Lower leg skin (tissue), 4 donors: ENCODE measurements around the gene GDPD5. TPM values are rescaled to one million over a fixed set of nuclear protein-coding genes. Genes with fewer than 3 reads are reported as not detected.

Experiments used
- DNase-seq, 2 donors: peaks; one replicate each; pipeline ENCODE4 v3.0.0-alpha.2; 2019; ENCODE audit warnings: low spot score in 2 of 2
- H3K4me3 ChIP-seq: fragments of 200-600 bp; sonication (generic); 2 replicates; pipeline ENCODE4 v1.5.1; 2017; ENCODE audit warnings: mild to moderate bottlenecking, low read depth; ENCODE audit not compliant: poor library complexity, severe bottlenecking
- POLR2A ChIP-seq, 2 donors: fragments of 450-650 bp; IDR thresholded peaks; one replicate each; pipeline ENCODE4 v1.6.1; 2016 to 2017; ENCODE audit warnings: antibody characterized with exemption in 2 of 2, mild to moderate bottlenecking in 1 of 2, moderate library complexity in 1 of 2
- WGBS, 2 donors: methylation state at CpG; one replicate each; pipeline ENCODE4 v1.1.5; 2018; 5-methylcytosine and 5-hydroxymethylcytosine counted together
- intact Hi-C: fragments of 100-400 bp; cut with DNase I; formaldehyde crosslinking; loops from one replicate; pipeline ENCODE4 v1.15.0; 2023; ENCODE audit warnings: low total_unique reads
- total RNA-seq, 4 donors: library from RNA; depleted of rRNA; stranded (reverse); fragments of >200 nt; gene quantifications; one replicate each; pipeline ENCODE4 v1.1.0, GENCODE V29; 2016
- TF ChIP-seq, protein P1 (sequence below), 3 donors: fragments of 450-650 bp; IDR thresholded peaks; one replicate each; pipeline ENCODE4 v1.5.1; 2016; ENCODE audit warnings: antibody characterized with exemption in 3 of 3, mild to moderate bottlenecking in 3 of 3, moderate library complexity in 2 of 3

Gene GDPD5
- total RNA-seq, 4 donors from 2014 or later = 3.9 to 8.5 (median 5.2) TPM

DNA sequence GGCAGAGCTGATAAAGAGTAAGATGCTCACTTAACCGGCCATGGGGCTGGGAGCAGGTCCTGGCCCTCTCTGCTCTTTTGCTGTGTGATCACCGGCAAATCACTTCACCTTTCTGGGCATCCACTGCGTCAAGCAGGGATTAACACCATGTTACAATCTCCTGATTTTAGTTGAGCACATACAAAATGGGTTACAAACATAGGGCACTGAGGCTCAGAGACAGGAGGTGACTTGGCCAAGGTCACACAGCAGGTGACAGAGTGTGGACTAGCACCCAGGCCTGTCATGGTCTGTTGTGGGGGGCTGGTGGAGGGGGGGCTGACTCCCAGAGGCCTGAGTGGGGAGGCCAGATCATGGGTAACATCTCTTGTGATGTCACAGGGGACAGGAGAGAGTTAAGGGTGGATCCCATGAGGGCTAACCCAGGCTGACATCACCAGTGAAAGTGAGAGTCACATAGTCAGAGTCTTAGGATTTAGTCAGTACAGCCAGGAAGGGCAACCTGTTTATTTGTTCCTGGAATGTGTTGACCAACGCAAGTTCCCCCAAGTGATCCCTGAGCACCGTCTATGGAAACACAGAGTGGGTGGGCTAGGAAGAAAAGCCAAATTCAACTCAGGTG, 27.8 kb downstream of the GDPD5 start:
- 79 to 87% methylated on average over 5 of the region's 5 CpGs for WGBS, 2 donors
- H3K4me3 ChIP-seq = no peak overlapping the region
- no peak for DNase-seq
- TF ChIP-seq, protein P1, sequence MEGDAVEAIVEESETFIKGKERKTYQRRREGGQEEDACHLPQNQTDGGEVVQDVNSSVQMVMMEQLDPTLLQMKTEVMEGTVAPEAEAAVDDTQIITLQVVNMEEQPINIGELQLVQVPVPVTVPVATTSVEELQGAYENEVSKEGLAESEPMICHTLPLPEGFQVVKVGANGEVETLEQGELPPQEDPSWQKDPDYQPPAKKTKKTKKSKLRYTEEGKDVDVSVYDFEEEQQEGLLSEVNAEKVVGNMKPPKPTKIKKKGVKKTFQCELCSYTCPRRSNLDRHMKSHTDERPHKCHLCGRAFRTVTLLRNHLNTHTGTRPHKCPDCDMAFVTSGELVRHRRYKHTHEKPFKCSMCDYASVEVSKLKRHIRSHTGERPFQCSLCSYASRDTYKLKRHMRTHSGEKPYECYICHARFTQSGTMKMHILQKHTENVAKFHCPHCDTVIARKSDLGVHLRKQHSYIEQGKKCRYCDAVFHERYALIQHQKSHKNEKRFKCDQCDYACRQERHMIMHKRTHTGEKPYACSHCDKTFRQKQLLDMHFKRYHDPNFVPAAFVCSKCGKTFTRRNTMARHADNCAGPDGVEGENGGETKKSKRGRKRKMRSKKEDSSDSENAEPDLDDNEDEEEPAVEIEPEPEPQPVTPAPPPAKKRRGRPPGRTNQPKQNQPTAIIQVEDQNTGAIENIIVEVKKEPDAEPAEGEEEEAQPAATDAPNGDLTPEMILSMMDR (IDR thresholded peaks at IDR 0.05) = no peak
- no peak for TF ChIP-seq POLR2A (IDR thresholded peaks at IDR 0.05)
- intact Hi-C loops = no loop called here

DNA sequence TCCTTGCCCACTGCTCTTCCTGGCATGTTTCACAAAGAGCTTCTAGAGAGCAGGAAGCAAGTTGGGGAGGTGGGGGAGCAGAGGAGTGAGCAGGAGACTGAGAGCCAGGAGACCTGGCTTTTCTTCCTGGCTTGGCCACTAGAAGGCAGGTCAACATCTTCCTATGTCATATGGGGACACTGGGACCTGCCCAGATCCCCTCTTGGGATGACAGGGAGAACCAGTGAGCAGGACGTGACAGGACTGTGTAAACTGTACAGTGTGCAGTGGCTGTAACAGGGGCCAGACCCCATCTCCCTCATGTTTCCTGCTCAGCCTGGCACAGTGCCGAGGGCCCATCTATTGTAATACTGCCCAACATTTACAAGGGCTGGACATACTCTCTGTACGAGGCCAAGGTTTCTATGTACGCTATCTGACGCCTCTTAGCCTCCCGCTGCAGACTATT, 29.4 kb downstream of the GDPD5 start:
- TF ChIP-seq POLR2A (IDR thresholded peaks at IDR 0.05) = no peak
- TF ChIP-seq, protein P1 (IDR thresholded peaks at IDR 0.05) = no peak
- intact Hi-C loops = no loop called here
- 83% methylated on average over 6 of the region's 6 CpGs for WGBS, 2 donors
- H3K4me3 ChIP-seq = no peak overlapping the region
- DNase-seq = no peak

DNA sequence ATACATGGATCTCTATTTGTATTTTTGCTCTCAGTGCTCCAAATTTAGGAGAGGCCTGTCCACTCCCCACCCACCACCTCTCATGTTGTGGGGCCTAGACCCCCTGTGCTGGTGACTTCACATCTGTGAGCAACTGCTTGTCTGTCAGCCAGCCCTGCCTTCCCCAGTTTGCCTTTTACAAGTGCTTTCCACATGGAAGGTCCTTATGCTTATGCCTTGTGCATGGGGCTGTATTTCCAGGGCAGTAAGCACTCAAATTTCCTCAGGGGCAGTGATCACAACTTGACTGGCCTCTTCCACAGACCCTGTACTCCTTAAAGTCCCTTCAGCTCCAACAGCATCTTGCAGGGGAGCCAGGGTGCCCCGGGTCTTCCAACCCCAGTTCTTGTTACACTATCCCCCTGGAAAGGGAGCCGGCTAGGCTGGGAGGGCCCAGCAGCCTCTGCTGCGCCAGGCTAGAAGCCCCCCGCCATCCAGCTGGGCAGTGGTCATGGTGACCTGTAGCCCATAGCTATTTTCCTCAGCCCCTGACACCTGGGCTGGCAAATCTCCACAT, 29.9 kb downstream of the GDPD5 start:
- TF ChIP-seq, protein P1 (IDR thresholded peaks at IDR 0.05) = no peak
- TF ChIP-seq POLR2A (IDR thresholded peaks at IDR 0.05) = no peak
- H3K4me3 ChIP-seq = no peak overlapping the region
- WGBS, 2 donors = 84 to 85% methylated on average over 4 of the region's 4 CpGs
- DNase-seq = no peak
- intact Hi-C loops = no loop called here

DNA sequence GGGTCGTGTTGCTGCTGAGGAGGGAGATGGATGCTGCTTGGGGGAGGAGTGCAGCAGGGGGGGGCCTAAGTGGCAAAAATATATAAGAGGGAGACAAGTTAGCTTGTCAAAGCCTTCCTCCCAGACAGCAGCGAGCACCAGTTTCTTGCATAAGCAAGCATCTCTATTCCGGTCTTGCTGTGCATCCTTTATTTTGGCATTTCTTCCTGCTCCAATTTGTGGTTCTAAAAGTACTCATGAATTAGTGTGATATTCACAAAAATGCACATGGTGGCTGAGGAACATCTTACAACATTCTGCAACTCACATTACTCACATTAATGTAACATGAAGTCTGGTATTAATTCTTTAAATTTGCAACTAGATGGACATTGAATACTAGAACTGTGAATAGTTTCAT, 32.1 kb downstream of the GDPD5 start:
- H3K4me3 ChIP-seq = no peak overlapping the region

DNA sequence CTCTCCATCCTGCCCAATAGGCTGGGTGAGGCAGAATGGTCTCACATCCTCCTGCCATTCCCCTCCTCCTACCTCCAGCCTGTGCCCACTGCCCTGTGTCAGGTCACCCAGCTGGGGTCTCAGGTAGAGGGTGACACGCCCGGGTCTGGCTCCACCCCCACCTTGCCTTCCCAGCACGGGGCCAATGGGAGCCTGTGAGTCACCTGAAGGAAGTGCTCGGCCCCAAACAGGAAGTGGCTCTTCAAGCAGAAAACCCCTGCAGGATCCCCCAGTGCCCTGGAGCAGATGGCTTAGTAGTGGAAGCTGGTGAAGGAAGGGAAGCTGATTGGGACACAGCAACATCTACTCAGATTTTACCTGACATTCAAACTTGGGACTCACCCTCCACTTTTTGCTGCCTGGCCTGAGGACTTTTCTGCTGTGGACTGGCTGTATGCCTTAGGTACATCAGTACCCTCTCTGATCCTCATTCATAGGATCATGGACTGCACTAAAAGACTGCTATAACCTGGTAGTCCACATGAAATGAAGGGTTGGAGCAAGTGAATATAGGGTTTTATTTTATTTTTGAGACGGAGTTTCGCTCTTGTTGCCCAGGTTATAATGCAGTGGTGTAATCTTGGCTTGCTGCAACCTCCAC, 33.4 kb downstream of the GDPD5 start:
- DNase-seq = no peak
- intact Hi-C loops = no loop called here
- no peak overlapping the region for H3K4me3 ChIP-seq
- WGBS, 2 donors = 56 to 63% methylated on average over 6 of the region's 6 CpGs
- no peak for TF ChIP-seq POLR2A (IDR thresholded peaks at IDR 0.05)
- TF ChIP-seq, protein P1 (IDR thresholded peaks at IDR 0.05) = no peak

More for the DNA sequence above, 32.1 kb downstream of the GDPD5 start:
- TF ChIP-seq, protein P1 (IDR thresholded peaks at IDR 0.05) = no peak
- TF ChIP-seq POLR2A (IDR thresholded peaks at IDR 0.05) = no peak
- DNase-seq = no peak
- WGBS, 2 donors = 86 to 92% methylated on average over 3 of the region's 3 CpGs
- intact Hi-C loops = no loop called here
